IPS DF 19.7 (cell line): ENCODE measurements around the gene FAM83F.

ENCODE experiments used
- DNase-seq: peaks from one replicate; pipeline ENCODE4 v3.0.0-alpha.2; 2013; ENCODE audit warnings: low read depth, low spot score

The FAM83F gene

GRCh38 chr22:40065981-40066380 is 71.2 kb downstream of the FAM83F start:
- no peak for DNase-seq

GRCh38 chr22:40067639-40068038 is 72.9 kb downstream of the FAM83F start:
- no peak for DNase-seq

- DNase-seq, result no peak
Measured at GRCh38 chr22:40070701-40071100, 75.9 kb downstream of the FAM83F start.

GRCh38 chr22:40071720-40072119 is 77.0 kb downstream of the FAM83F start:
- no peak for DNase-seq

GRCh38 chr22:40076702-40077645 is 82.2 kb downstream of the FAM83F start:
- DNase-seq, result no peak

GRCh38 chr22:40077646-40078016 is 82.9 kb downstream of the FAM83F start:
- no peak for DNase-seq

GRCh38 chr22:40081662-40082061 is 86.9 kb downstream of the FAM83F start:
- DNase-seq, result no peak

GRCh38 chr22:40082184-40082583 is 87.4 kb downstream of the FAM83F start:
- no peak for DNase-seq

- no peak for DNase-seq
Measured at GRCh38 chr22:40083794-40084193, 89.0 kb downstream of the FAM83F start.

GRCh38 chr22:40084246-40084645 is 89.5 kb downstream of the FAM83F start:
- DNase-seq, result no peak

- no peak for DNase-seq
Measured at GRCh38 chr22:40088818-40089217, 94.1 kb downstream of the FAM83F start.
